Astrocyte (in vitro differentiated cells and primary cell): ENCODE results near the gene BRF1. TPM values are rescaled to one million over a fixed set of nuclear protein-coding genes. Genes with fewer than 3 reads are reported as not detected.

Source experiments
- DNase-seq: peaks from one replicate; pipeline ENCODE4 v3.0.0-alpha.2; 2010; ENCODE audit warnings: low read depth
- FAIRE-seq: peaks from 2 replicates; lab custom pipeline; 2011; peaks lifted over from hg19 to GRCh38; lab: Jason Lieb, UNC
- H2AFZ ChIP-seq: 2 replicates; pipeline ENCODE4 v1.6.0; 2012; ENCODE audit warnings: low read depth, low read length, inconsistent platforms
- H3K27ac ChIP-seq: 2 replicates; pipeline ENCODE4 v1.5.1; 2011; ENCODE audit warnings: low read depth, low read length, inconsistent platforms
- H3K27me3 ChIP-seq: 2 replicates; pipeline ENCODE4 v1.6.0; 2011; ENCODE audit warnings: low read length, inconsistent platforms; ENCODE audit not compliant: insufficient read depth
- H3K36me3 ChIP-seq: 2 replicates; pipeline ENCODE4 v1.5.1; 2011; ENCODE audit warnings: low read length, inconsistent platforms; ENCODE audit not compliant: insufficient read depth
- H3K4me1 ChIP-seq: 2 replicates; pipeline ENCODE4 v1.5.1; 2011; ENCODE audit warnings: low read length, inconsistent platforms; ENCODE audit not compliant: insufficient read depth
- H3K4me2 ChIP-seq: 2 replicates; pipeline ENCODE4 v1.6.0; 2012; ENCODE audit warnings: low read length, inconsistent platforms
- H3K4me3 ChIP-seq: 2 replicates; pipeline ENCODE4 v1.5.1; 2011; ENCODE audit warnings: low read depth, mild to moderate bottlenecking, low read length, inconsistent platforms; ENCODE audit not compliant: insufficient read depth
- H3K79me2 ChIP-seq: 2 replicates; pipeline ENCODE4 v1.6.0; 2012; ENCODE audit warnings: mild to moderate bottlenecking, low read length, inconsistent platforms; ENCODE audit not compliant: insufficient read depth
- H3K9ac ChIP-seq: 2 replicates; pipeline ENCODE4 v1.6.0; 2012; ENCODE audit warnings: mild to moderate bottlenecking, low read length, inconsistent platforms
- H3K9me3 ChIP-seq: 2 replicates; pipeline ENCODE4 v1.5.1; 2012; ENCODE audit warnings: low read depth, mild to moderate bottlenecking, low read length, inconsistent platforms; ENCODE audit not compliant: insufficient read depth
- H4K20me1 ChIP-seq: 2 replicates; pipeline ENCODE4 v1.6.0; 2012; ENCODE audit warnings: low read length, inconsistent platforms; ENCODE audit not compliant: insufficient read depth
- H3K27ac Mint-ChIP-seq: one replicate; pipeline ENCODE4 v1.8.0; 2021; ENCODE audit warnings: mild to moderate bottlenecking, mixed read lengths; ENCODE audit not compliant: unreplicated experiment
- H3K27me3 Mint-ChIP-seq: one replicate; pipeline ENCODE4 v1.8.0; 2021; ENCODE audit warnings: low read depth, mixed read lengths; ENCODE audit not compliant: unreplicated experiment
- H3K36me3 Mint-ChIP-seq: one replicate; pipeline ENCODE4 v1.8.0; 2021; ENCODE audit warnings: low read depth, mixed read lengths; ENCODE audit not compliant: unreplicated experiment
- H3K4me1 Mint-ChIP-seq: one replicate; pipeline ENCODE4 v1.8.0; 2021; ENCODE audit warnings: low read depth, mixed read lengths; ENCODE audit not compliant: unreplicated experiment
- H3K4me3 Mint-ChIP-seq: one replicate; pipeline ENCODE4 v1.8.0; 2021; ENCODE audit warnings: mild to moderate bottlenecking, moderate library complexity, mixed read lengths; ENCODE audit not compliant: unreplicated experiment
- H3K9me3 Mint-ChIP-seq: one replicate; pipeline ENCODE4 v1.8.0; 2021; ENCODE audit warnings: mild to moderate bottlenecking, mixed read lengths; ENCODE audit not compliant: unreplicated experiment
- EZH2 ChIP-seq: IDR thresholded peaks from 2 replicates; pipeline ENCODE4 v1.6.1; 2012; ENCODE audit warnings: mild to moderate bottlenecking, low read length, inconsistent platforms; ENCODE audit not compliant: insufficient read depth
- total RNA-seq: library from RNA; stranded (reverse); gene quantifications from 2 replicates; pipeline ENCODE4 v1.2.1, GENCODE V29; 2021
- TF ChIP-seq, protein P1 (sequence below): IDR thresholded peaks from 2 replicates; pipeline ENCODE4 v1.5.1; 2011; ENCODE audit warnings: low read depth, mild to moderate bottlenecking, inconsistent platforms, low read length, moderate library complexity; ENCODE audit not compliant: insufficient read depth

Gene BRF1
- total RNA-seq, 1 donor from 2014 or later: 20.5 TPM

DNA sequence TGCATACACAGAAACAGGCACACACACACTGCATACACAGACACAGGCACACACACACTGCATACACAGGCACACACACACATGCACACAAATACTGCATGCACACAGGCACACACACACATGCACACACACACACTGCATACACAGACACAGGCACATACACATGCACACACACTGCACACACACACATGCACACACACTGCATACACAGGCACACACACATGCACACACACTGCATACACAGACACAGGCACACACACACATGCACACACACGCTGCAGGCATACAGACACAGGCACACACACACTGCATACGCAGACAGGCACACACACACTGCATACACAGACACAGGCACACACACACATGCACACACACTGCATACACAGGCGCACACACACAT, 85.2 kb downstream of the BRF1 start:
- FAIRE-seq: no peak

DNA sequence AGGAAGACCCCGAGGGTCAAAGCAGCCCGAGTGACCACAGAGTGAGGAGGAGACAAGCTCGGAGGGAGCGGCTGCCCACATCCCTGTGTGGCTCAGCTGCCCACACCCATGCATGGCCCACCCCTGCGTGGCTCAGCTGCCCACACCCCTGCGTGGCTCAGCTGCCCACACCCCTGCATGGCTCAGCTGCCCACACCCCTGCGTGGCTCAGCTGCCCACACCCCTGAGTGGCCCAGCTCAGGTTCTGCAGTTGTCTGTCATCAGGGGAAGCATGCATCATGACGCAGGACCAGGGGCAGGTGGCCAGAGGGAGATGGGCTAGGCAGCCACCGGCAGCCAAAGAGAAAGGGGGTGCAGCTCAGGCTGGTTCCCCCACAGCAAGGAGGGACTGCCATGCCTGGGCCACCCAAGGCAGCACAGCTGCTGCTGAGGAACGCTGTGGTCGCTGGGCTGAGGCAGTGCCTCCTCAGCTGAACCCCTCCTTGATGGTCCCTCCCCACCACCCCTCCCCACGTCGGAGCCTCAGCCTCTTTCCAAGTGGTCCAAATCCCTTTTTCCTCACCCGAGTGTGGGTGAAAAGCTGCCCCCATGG, 86.4 kb downstream of the BRF1 start:
- Mint-ChIP-seq H3K27ac (no peak overlapping the region), H3K9me3 (no peaks in the 10 kb centered on the region), H3K4me1 (no peaks in the 10 kb centered on the region), H3K4me3 (no peak overlapping the region), H3K36me3 (peaks cover 2% of the 10 kb centered on the region), H3K27me3 (no peaks in the 10 kb centered on the region)
- TF ChIP-seq, protein P1, sequence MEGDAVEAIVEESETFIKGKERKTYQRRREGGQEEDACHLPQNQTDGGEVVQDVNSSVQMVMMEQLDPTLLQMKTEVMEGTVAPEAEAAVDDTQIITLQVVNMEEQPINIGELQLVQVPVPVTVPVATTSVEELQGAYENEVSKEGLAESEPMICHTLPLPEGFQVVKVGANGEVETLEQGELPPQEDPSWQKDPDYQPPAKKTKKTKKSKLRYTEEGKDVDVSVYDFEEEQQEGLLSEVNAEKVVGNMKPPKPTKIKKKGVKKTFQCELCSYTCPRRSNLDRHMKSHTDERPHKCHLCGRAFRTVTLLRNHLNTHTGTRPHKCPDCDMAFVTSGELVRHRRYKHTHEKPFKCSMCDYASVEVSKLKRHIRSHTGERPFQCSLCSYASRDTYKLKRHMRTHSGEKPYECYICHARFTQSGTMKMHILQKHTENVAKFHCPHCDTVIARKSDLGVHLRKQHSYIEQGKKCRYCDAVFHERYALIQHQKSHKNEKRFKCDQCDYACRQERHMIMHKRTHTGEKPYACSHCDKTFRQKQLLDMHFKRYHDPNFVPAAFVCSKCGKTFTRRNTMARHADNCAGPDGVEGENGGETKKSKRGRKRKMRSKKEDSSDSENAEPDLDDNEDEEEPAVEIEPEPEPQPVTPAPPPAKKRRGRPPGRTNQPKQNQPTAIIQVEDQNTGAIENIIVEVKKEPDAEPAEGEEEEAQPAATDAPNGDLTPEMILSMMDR: no peak
- TF ChIP-seq EZH2: no peak
- Histone ChIP-seq H3K4me2 (no peak overlapping the region), H4K20me1 (peaks cover 30% of the 10 kb centered on the region), H3K27ac (no peak overlapping the region), H3K9me3 (no peaks in the 10 kb centered on the region), H2AFZ (no peak overlapping the region), H3K79me2 (peaks cover 11% of the 10 kb centered on the region), H3K9ac (no peak overlapping the region), H3K27me3 (no peaks in the 10 kb centered on the region), H3K4me1 (no peaks in the 10 kb centered on the region), H3K36me3 (no peaks in the 10 kb centered on the region), H3K4me3 (no peak overlapping the region)
- no peak for FAIRE-seq
- DNase-seq: no peak

More for the DNA sequence above, 85.2 kb downstream of the BRF1 start:
- no peak for DNase-seq
- Histone ChIP-seq H3K4me1 (no peaks in the 10 kb centered on the region), H4K20me1 (peaks cover 32% of the 10 kb centered on the region), H3K9ac (no peak overlapping the region), H2AFZ (no peak overlapping the region), H3K79me2 (peaks cover 11% of the 10 kb centered on the region), H3K9me3 (no peaks in the 10 kb centered on the region), H3K4me3 (no peak overlapping the region), H3K4me2 (no peak overlapping the region), H3K27me3 (no peaks in the 10 kb centered on the region), H3K36me3 (no peaks in the 10 kb centered on the region), H3K27ac (no peak overlapping the region)
- Mint-ChIP-seq H3K27ac (no peak overlapping the region), H3K9me3 (no peaks in the 10 kb centered on the region), H3K27me3 (no peaks in the 10 kb centered on the region), H3K4me1 (no peaks in the 10 kb centered on the region), H3K4me3 (no peak overlapping the region), H3K36me3 (peaks cover 2% of the 10 kb centered on the region)
- no peak for TF ChIP-seq EZH2
- TF ChIP-seq, protein P1: no peak

- FAIRE-seq (no peak), DNase-seq (no peak)
- no peaks in the 10 kb centered on the region for H3K27me3 ChIP-seq
- H3K9me3 Mint-ChIP-seq: no peaks in the 10 kb centered on the region
- no peaks in the 10 kb centered on the region for H3K36me3 ChIP-seq
- no peaks in the 10 kb centered on the region for H3K4me1 Mint-ChIP-seq
- H3K79me2 ChIP-seq: peaks cover 11% of the 10 kb centered on the region
- H3K4me3 Mint-ChIP-seq: no peak overlapping the region
- H3K27ac Mint-ChIP-seq: no peak overlapping the region
- peaks cover 2% of the 10 kb centered on the region for H3K36me3 Mint-ChIP-seq
- no peak overlapping the region for H3K4me3 ChIP-seq
- TF ChIP-seq EZH2: no peak
- TF ChIP-seq, protein P1: no peak
- no peak overlapping the region for H3K4me2 ChIP-seq
- no peaks in the 10 kb centered on the region for H3K27me3 Mint-ChIP-seq
- no peaks in the 10 kb centered on the region for H3K9me3 ChIP-seq
- peaks cover 30% of the 10 kb centered on the region for H4K20me1 ChIP-seq
- H2AFZ ChIP-seq: no peak overlapping the region
- no peak overlapping the region for H3K9ac ChIP-seq
- no peak overlapping the region for H3K27ac ChIP-seq
- no peaks in the 10 kb centered on the region for H3K4me1 ChIP-seq
Measured at GRCh38 chr14:105213361-105213760, 87.4 kb downstream of the BRF1 start.
